ENCODE results near the gene GMDS.

Gene GMDS

GRCh38 chr6:2140438-2141128, 104.8 kb downstream of the GMDS start:
- DNase-seq (ENCODE audit: low read depth in 1 of 2, low spot score in 1 of 2) = no peak

DNA sequence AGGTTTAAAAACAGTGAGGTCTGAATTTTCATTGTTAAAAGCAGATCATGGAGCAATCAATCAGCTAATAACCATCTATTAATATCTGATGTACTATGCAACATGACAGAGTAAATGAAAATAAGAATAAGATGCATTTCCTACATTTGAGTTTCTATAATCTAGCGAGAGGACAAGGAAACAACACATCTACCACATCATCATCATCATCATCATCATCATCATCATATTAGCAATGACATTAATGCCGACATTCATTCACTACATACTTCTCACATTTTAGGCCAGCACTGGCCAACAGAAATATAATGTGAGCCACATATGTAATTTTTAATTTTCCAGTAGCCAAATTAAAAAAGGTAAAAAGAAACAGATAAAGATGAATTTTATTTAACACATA, 110.0 kb downstream of the GMDS start:
- no peak for DNase-seq (ENCODE audit: low read depth in 1 of 2, low spot score in 1 of 2)

DNA sequence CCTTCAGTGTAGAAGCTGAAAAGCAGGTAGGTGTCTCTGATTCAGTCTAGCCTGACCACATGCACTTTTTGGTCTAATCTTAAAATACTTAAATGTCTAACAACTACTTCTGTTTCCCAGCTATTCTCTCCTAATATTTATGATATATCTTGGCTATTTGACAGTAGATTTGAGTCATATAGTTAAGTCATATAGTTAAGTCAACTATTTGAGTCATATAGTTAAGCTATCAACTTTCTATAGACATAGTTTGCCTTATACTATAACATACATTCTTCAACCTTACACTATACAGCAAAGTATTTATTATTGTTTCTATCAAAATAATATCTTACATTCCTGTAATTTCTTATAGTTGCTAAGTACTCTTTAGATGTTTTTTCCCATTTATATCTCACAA, 110.9 kb downstream of the GMDS start:
- DNase-seq (ENCODE audit: low read depth in 1 of 2, low spot score in 1 of 2) = no peak

- no peak for DNase-seq (ENCODE audit: low read depth in 1 of 2, low spot score in 1 of 2)
Observed at GRCh38 chr6:2133716-2134310, 111.6 kb downstream of the GMDS start.

DNA sequence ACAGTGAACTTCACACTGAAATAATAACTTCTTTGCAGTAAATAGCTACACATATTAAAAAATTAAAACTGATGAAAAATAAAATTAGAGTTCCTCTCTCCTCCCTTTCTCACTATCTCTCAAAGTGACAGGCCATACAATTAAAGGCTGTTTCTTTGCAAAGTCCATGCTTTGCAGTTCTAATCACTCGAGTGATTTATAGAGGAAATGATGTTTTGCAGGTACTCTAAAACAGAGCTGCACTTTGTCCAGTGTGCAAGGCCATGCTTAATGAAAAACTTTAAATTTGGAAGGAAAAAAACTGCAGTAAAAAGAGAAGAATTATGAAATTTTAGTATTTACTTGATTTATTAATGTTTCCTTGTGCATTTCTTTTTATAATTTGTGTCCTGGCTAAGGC, 112.5 kb downstream of the GMDS start:
- no peak for DNase-seq (ENCODE audit: low read depth in 1 of 2, low spot score in 1 of 2)

DNA sequence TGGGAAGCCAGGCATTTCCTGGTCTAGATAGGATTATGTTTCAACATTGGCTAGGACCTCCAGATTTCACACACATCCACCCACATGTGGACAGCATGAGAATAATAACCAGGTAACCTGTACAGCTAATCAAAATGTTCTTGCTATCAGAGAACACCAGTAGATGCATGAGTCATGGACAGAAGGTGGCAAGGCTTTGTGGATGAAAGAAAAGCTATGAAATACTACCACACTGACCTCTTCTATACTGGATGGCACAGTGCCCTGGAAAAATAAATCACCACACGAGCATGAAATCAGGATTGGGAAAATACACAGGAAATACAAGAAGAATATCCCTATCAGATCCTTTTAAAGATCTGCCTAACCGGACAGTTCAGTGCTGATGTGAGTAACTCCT, 113.0 kb downstream of the GMDS start:
- DNase-seq (ENCODE audit: low read depth in 1 of 2, low spot score in 1 of 2) = no peak

- DNase-seq (ENCODE audit: low read depth in 1 of 2, low spot score in 1 of 2) = no peak
Observed at GRCh38 chr6:2129182-2129621, 116.2 kb downstream of the GMDS start.

GRCh38 chr6:2127484-2127911, 117.9 kb downstream of the GMDS start:
- no peak for DNase-seq (ENCODE audit: low read depth in 1 of 2, low spot score in 1 of 2)

DNA sequence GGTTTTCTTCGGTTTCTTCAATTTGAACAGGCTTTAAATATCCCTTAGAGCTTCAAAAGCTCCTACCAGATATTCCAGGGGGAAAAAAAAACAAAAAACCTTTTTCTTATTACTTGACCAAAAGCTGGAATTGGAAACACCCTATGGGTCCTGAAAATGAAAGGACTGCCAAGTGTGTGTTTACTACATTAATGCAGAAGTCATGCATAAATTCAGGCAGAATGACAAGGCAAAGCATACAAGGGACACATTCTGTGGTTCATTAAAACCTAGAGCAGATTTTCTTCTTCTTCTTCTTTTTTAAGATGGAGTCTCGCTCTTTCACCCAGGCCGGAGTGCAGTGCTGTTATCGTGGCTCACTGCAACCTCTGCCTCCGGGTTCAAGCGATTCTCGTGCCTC, 119.1 kb downstream of the GMDS start:
- no peak for DNase-seq (ENCODE audit: low read depth in 1 of 2, low spot score in 1 of 2)

GRCh38 chr6:2125158-2125557, 120.2 kb downstream of the GMDS start:
- no peak for DNase-seq (ENCODE audit: low read depth in 1 of 2, low spot score in 1 of 2)

- DNase-seq (ENCODE audit: low read depth in 1 of 2, low spot score in 1 of 2) = no peak
Observed at GRCh38 chr6:2124260-2124709, 121.1 kb downstream of the GMDS start.

DNA sequence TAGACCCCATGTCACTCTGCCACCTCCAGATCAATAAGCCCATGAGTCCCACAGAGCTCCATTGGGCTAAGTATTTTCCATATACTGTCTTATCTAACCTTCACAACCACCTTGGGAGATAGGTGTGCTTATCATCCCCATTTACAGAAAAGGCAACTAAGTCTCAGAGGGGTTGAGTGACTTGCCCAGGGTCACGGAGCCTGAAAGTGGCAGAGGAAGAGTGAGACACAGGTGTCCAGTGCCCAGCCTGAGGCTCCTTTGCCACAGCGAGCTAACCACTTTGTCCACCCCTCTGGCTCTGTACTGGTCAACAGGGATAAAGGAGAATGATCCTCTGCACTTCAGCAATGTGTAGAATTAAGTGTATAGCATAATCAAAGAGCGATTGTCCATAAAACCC, 124.5 kb downstream of the GMDS start:
- no peak for DNase-seq (ENCODE audit: low read depth in 1 of 2, low spot score in 1 of 2)

- DNase-seq (ENCODE audit: low read depth in 1 of 2, low spot score in 1 of 2) = no peak
Observed at GRCh38 chr6:2119275-2119674, 126.1 kb downstream of the GMDS start.

DNA sequence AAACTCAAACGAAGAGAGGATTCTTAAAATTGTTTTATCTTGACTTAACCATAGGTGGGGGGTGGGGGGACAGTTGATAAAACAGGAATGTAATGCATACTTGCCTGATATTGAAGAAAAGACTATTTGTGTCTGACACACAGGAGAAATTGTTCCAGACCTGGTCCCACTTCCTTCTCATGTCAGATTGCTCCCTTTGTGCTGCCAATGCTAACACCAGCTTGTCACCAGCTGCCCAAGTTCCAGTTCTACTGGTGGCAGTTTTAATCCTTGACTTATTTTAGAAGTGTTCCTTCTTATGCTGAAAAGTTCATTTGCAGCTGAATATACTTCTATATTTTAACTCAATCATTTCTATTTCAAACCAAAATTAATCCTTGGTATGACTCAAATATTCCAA, 127.3 kb downstream of the GMDS start:
- DNase-seq (ENCODE audit: low read depth in 1 of 2, low spot score in 1 of 2) = no peak

GRCh38 chr6:2117447-2117846, 128.0 kb downstream of the GMDS start:
- DNase-seq (ENCODE audit: low read depth in 1 of 2, low spot score in 1 of 2) = no peak

DNA sequence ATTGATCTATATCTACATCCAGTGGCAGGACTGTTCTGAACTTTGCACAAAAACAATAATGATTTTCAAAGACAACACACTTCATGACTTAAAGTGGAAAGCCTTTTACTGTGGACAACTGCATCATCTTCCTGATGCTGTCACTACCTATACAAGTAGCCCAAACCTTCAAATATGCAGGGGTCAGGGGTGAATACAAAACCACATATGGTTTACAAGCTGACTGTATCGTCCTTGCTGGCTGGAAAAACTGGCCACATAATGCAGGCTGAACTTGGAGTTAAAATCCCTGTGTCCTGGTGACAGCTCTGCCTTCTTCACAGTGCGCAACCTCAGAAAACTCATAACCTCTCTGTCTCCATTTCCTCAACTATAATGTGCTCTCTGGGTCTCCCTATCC, 128.9 kb downstream of the GMDS start:
- DNase-seq (ENCODE audit: low read depth in 1 of 2, low spot score in 1 of 2) = no peak

DNA sequence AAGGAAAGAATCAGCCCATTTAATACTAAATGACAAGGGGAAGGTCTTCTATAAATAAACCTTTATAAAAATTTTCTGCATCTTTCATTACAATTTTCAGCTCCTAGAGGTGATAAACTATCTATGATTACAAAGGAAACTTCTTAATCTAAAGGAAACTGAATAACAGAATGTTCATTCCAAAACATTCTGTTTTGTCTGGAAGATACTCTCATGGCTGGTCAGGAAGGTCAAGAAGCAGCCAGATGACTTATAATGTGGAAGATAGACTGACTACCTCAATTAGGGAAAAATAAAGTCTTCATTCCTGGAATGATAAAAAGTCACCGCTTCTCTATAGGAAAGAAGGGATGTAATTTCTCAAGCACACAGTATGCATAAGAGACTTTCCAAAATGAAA, 131.3 kb downstream of the GMDS start:
- DNase-seq (ENCODE audit: low read depth in 1 of 2, low spot score in 1 of 2) = no peak

- no peak for DNase-seq (ENCODE audit: low read depth in 1 of 2, low spot score in 1 of 2)
Observed at GRCh38 chr6:2111162-2111677, 134.2 kb downstream of the GMDS start.

- no peak for DNase-seq (ENCODE audit: low read depth in 1 of 2, low spot score in 1 of 2)
Observed at GRCh38 chr6:2110504-2110903, 134.9 kb downstream of the GMDS start.

- DNase-seq (ENCODE audit: low read depth in 1 of 2, low spot score in 1 of 2) = no peak
Observed at GRCh38 chr6:2109796-2110195, 135.6 kb downstream of the GMDS start.

GRCh38 chr6:2108700-2109306, 136.6 kb downstream of the GMDS start:
- no peak for DNase-seq (ENCODE audit: low read depth in 1 of 2, low spot score in 1 of 2)

GRCh38 chr6:2104524-2104880, 140.9 kb downstream of the GMDS start:
- no peak for DNase-seq (ENCODE audit: low read depth in 1 of 2, low spot score in 1 of 2)
